UCSD-AML1 (cell line): ENCODE results near the gene RAB26.

ENCODE experiments used
- DNase-seq: peaks from one replicate; lab custom pipeline; 2025; ENCODE audit not compliant: unreplicated experiment; lab: John Stamatoyannopoulos, UW

Gene RAB26

DNA sequence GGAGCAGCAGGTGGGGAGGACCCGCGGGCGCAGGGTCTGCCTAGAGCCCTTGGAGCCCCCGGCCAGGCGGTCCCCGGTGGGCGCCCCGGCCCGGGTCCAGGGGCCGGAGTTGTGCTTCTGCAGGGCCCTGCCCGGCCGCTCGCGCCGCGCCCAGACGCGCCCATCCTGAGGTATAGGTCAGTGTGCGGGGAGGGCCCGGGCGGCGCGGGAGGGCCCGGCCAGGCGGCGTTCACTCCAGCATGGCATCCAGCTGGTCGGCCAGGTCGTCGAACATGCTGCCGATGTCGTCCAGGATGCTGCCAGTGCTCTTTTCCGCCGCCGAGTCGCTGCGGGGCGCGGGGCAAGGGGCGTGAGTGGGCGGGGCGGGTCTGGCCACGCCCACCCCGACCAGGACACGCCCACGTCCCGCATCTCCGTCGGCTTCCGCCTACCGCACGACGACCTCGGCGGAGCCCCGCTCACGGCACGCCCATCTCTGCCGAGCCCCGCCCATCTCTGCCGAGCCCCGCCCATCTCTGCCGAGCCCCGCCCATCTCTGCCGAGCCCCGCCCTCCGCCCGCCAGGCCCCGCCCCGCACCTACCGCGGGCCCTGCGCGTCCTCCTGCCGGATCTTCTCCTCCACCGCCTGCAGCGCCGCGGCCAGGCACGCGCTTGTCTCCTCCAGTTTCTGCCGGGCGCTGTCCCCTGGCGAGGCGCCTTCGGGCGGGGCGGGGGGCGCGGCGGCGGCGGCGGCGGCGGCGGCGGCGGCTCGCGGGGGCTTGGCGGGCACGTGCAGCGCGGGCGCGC, 30.1 kb downstream of the RAB26 start:
- DNase-seq, result no peak

DNA sequence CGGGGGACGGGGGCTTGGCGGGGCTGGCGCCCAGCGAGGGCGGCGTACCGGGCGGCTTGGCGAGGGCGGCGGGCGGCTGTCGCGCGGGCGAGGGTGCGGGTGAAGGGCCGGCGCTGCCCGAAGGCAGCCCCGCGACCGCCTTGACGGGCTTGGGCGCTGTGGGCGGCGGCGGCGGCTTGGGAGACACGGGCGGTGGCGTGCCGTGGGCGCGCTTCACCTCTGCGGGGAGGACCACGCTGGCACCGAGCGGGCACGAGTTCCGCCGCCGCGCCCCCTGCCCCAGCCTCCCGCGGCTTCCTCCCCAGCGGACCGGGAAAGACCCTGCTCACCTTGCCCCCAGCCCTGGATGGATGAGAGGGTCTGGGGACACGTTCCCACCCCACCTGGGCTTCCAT, 30.7 kb downstream of the RAB26 start:
- no peak for DNase-seq

DNA sequence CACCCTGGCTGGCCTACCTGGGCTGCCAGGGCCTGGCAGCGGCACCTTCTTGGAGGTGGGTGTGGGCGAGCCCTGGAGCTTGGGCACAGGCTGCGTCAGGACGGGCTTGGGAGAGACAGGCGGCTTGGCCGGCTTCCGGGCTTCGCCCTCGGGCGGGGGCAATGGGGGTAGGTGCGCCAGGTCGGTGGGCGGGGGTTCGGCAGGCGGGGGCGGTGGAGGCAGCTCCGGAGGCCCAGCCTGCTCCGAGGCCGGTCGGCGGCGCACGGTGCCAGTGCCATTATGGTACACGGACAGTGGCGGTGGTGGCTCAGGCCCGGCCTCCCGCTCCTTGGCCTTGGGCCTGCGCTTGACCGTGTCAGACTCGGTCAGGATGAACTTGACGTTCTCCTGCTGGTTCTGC, 31.2 kb downstream of the RAB26 start:
- no peak for DNase-seq

DNA sequence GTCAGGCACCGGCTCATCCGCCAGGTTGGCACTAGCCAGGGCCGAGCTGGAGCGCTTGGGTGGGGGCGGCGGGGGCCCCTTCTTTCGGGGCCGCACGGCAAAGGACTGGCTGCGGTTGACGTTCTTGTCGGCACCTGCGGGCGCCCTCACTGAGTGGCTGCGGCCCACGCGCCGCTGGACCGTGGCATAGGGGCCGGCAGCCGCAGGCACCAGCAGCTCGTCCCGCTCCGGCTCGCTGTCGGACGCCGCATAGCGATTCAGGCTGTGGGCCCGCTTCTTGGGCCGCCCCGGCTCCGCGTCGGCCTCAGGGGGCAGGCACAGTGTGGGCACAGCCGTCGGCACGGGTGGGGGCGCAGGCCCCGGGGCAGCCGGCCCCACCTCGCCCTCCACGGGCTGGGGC, 32.0 kb downstream of the RAB26 start:
- DNase-seq, result no peak

DNA sequence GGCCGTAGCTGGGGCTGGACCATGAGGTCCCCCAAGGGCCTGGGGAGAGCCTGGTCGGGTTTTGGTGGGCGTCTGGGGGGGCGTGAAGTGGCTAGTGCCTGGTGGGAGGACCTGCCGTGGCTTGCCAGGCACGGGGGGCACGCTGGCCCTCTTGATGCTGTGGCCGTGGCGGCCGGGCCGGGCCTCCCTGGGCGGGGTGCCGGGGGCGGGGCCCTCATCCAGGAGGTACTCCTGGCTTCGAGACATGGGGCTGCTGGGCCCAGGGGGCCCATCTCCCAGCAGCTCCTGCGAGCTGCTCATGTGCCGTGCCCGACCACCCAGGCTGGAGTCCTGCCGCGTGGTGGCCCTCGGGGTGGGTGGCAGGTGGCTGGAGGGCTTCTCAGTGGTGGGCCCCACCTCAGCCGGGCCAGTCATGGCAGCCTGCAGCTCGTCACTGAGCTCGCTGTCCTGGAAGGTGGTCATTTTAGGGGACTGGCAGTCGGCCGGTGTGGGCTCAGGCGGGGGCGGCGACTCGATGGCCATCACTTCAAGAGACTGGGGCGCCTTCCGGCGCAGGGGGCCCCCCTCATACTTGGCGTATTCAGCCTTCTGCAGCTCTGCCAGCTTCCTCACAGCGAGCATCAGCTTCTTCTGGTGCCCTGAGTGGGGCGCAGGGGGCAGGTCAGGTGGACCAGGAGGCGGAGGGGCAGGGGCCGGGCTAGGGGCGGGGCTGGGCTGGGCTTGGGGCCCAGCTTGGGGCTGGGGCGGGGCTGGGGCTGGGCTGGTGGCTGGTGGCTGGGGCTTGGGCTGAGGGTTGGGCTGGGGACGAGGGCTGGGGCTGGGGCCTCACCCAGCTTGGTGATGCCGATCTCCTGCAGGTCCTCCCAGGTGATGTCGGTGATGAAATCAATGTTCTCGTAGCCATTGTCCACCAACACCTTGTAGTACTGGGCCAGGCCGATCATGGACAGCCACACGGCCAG, 32.8 kb downstream of the RAB26 start:
- DNase-seq, result no peak

DNA sequence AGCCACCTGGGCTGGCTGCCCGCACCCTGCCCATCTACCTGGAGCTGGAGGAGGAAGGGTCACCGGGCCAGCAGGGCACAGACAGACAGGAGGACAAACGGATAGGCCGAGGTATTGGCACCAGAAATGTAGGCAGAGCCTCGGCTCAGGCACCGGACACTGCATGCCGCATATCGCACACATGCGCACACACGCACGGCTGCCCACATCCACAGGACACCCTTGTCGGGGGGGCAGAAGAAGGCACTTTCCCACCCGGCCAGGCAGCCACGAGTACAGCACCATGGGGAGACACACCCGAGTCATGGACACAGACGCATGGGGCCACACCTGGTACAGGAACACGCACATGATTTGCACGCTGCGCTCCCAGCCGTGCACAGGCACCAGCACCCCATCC, 33.5 kb downstream of the RAB26 start:
- no peak for DNase-seq

DNA sequence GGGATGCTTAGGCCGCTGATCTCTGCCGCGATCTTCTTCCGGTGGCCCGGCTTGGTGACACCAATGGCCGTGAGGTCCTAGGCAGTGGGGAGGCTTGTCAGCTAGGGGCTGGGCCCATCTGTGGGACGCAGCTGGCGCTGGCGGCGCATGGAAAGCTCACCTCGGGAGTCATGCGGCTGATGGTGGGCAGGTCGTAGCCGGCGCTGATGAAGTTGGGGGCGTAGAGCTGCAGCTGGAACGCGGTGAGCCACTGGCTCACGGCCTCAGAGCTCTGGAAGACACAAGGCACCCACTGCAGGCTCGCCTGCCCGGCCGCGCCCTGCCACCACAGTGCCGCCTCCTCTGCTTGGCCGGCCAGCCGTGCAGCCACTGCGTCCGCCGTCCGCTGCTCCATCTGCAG, 35.2 kb downstream of the RAB26 start:
- DNase-seq, result no peak

DNA sequence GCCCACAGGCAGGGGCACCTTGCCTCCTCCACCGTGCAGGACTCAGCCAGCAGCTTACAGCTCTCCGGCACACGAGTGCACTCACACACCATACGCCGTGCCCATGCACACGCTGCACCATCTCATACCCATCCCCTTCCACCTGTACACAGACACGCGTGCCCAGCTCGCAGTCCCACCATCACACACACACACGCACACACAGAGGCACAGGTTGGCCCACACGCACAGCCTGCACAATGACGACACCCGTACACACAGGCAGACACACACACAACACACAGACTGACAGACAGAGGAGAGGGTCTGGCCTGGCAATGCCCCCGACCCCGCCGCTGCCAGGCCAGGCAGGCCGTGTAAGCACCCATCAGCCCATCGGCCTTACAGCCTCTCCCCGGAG, 35.9 kb downstream of the RAB26 start:
- DNase-seq, result no peak

DNA sequence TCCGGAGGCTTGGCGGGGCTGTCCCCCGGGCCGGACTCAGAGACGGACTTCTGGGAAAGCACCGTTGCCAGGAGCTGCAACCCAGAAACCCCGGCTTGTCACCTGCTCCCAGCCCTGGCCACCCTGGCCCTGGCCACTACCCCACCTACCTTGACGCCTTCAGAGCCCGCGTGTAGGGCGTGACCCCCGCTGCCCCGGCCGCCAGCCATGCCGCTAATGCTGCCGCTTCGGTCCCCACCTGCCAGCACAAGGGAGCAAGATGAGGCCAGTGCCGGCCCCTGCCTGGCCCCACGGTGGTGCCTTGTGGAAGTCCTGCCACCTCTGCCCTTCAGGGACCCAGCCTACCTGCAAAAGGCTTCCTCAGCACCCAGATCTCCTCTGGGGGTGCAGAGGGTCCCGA, 36.5 kb downstream of the RAB26 start:
- no peak for DNase-seq

DNA sequence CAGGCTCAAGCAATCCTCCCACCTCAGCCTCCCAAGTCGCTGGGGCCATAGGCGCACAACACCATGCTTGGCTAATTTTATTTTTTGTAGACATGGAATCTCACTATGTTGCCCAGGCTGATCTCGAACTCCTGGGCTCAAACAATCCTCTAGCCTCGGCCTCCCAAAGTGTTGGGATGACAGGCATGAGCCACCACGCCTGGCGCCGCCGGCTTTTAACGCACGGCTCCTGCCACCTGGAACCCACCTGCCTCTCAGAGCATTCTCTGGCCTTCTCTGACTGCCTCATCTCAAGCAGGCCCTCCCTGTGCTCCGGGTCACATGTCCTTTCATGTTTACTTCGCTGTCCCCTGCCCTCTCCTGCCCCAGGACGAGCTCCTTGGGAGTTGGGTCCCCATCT, 37.6 kb downstream of the RAB26 start:
- no peak for DNase-seq

DNA sequence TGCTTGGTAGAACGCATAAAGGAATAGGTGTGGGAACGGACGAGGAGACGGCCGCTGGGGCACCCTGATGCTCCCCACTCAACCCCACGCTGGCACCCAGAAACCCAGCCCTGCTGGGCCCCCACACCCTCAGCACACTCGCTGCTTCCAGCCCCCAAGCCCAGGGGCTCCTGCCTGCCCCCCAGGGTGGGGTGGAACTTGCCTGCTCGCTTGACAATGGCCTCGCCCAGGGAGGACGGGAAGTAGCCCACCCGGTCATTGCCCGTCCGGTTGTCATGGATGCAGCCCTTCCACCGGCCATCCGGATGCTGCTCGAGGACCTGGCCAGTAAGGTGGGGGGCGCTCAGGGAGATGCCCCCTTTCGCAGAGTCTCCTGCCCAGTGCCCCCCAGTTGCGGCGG, 38.1 kb downstream of the RAB26 start:
- no peak for DNase-seq

DNA sequence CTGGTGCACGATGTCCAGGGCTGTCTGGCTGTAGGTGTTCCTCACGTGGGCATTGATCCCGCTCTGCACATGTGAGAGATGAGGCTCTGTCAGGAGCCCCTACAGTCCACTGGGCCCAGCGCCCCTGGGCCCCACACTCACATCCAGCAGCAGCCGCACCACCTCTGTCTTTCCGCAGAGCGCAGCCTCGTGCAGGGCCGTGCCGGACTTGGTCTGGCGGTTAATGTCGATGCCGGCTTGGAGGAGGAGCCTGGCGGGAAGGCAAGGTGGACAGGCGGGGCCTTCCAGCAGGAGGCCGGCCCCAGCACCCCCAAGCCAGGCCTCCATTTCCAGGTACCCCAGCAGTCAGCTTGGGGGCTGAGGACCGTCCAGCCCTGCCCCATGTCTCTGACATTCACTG, 38.8 kb downstream of the RAB26 start:
- no peak for DNase-seq

DNA sequence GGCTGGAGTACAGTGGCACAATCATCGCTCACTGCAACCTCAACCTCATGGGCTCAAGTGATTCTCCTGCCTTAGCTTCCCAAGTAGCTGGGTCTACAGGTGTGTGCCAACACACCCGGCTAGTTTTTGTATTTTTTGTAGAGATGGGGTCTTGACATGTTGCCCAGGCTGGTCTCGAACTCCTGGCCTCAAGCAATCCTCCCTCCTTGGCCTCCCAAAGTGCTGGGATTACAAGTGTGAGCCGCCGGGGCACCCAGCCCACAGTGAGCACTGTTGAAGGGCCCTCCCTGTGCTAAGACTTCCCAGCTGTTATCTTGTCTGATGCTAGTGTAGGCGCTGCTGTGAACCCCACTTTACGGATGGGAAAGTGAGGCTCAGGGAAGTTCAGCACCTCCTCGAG, 40.0 kb downstream of the RAB26 start:
- DNase-seq, result no peak

DNA sequence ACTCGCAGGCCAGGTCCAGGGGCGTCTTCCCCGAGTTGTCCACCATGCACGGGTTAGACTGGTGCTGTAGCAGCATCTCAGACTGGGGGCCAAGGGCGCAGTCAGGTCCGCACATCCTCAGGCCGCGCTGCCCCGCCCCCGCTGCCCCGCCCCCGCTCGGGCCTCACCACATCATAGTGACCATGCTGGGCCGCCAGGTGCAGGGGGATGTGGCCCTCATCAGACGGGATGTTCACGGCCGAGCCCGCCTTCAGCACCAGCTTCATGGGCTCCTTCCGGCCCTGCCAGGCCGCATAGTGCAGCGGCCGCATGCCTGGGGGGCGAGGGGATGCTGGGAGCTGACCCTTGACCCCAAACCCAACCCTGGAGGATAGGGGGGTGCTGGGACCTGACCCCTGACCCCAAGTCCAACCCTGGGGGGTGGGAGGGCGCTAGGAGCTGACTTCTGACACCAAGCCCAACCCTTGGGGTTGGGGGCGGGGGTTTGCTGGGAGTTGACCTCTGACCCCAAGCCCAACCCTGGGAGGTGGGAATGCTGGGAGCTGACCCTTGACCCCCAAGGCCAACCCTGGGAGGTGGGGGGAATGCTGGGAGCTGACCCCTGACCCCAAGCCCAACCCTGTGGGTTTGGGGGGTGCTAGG, 40.9 kb downstream of the RAB26 start:
- DNase-seq, result no peak

DNA sequence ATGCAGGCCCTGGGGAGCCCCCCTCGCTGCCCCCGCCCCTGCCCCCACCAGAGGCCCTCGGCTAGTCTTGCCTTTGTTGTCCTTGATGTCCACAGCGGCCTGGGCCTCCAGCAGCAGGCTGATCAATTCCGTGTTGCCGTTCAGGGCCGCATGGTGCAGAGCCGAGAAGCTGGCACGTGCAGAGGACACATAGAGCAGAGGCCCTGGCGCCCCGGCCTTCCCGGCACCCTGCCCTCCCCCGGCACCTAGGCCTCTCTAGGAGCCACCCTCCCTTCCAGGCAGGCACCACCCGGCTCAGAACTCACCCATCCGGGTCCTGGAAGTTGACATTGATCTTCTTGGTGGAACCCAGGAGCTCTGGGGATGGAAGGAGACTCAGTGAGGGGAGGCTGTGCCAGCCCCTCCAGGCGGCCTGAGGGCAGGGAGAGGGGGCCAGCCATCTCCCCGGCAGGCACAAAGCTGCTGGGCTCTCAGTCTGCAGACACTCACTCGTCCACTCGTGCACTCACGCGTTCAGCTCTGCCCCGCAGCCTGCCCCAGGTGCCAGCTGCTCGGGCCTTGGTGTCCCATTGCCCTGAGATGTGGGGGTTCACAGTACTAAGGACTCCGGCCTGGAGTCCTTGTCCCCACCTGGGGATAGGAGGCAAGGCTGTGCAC, 41.7 kb downstream of the RAB26 start:
- no peak for DNase-seq

DNA sequence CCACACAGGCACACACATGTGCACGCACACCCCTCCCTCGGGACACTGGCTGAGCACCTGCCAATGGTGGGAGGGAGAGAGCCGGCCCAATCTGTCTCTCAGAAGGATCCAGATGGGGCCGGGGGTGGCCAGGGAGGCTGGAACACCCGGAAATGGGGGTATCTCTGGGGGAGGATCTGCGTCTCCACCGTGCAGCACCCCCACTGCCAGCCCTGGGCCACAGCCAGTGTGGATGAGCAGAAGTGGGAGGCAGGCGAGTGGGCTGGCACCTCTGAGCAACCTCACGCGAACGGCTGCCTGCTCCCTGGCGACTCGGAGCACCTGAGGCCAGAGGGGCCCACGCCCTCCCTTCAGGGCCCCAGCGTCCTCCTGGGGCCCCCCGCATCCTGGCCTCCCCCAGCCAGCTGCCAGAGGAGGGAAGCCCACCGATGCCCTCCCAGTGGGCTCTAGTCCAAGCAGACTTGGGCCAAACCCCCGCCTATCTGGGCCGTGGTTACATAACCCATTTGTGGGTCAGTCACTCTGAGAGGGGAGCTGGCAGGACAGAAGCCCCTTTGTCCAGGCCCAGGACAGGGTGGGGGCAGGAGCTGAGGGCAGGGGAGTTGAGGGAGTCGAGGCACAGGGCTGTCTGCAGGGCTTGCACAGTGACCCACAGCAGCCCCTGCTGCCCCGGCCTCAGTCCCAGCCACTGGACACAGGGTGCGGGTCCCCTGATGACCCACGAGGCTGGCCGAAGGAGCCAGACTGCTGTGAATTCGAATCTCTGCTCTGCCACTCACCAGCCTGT, 42.4 kb downstream of the RAB26 start:
- DNase-seq, result no peak

DNA sequence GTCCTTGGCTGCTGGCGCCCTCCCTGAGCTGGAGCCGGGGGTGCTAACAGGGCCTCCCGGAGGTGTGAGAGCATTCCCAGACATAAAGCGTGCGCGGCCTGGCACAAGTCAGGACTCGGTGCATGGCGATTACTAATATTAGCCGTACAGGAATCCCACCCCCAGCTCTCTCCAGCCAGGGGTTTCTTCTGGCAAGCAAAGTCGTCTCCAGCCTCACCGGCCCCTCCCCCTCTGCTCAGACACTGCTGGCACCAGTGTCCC, 43.0 kb downstream of the RAB26 start:
- DNase-seq, result no peak

DNA sequence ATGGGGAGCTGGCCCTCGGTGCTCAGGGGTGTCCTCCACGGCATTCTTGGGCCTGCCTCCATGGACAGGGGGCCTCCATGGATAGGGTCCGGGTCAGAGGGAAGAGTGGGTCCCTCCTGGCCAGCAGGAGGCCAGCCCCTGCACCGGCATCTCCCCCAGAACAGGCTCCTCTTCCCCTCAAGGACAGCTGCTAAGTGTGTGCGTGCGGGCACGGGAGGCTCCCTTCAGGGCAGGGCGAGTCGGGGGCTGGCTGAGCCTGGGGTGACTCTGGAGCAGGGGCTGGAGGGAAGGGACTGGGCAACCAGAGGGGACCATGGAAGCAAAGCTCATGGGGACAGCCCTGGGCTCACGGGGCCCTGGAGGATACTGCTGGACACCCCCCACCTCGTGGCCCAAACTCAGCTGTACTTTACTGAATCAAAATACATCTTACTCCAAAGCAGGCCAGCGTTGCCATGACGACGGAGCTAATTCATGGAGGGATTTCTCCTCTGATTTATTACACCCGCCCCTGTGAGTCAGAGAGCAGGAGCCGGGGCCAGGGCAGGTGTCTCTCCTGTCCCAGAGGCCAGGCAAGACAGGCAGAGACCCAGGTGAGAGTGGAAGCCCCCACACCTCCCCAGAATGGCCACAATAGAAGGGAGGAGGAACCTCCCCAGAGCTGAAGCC, 45.9 kb downstream of the RAB26 start:
- no peak for DNase-seq

DNA sequence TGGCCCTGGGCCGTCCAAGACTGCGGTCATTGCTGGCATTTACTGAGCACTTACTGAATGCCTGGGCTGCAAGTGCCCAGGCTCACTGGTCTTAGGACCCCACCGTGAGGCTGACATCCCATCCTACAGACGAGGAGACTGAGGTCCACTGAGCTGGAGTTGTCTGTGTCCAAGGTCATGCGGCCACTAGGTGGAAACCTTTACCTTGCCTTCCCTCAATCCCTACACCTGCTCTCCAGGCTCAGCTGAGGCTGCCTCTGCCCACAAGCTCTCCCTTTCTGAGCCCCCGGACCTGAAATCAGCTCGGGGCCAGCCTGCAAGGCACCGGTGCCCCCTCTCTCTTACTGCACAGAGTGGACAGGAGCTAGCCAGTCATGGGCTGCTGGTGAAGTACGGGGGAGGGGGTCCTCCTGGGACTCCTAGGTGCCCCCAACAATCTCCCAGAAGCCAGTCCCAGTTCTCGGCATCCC, 46.5 kb downstream of the RAB26 start:
- peak; percentile 31 for DNase-seq
